ENCODE results near the gene LRP1B. TPM values are rescaled to one million over a fixed set of nuclear protein-coding genes. Genes with fewer than 3 reads are reported as not detected.

The LRP1B gene
- total RNA-seq, 2 donors from 2014 or later = 0.91 to 1.2 TPM

GRCh38 chr2:140892911-140893637, 1237.7 kb downstream of the LRP1B start:
- intact Hi-C loops (cut with DNase I) = no loop called here
- Histone ChIP-seq H3K4me3 (no peak overlapping the region), H3K27me3 (replicated peaks; ENCODE audit: insufficient read depth) (no peaks in the 10 kb centered on the region), H3K4me1 (replicated peaks) (no peaks in the 10 kb centered on the region), H3K27ac (no peak overlapping the region), H3K36me3 (no peaks in the 10 kb centered on the region), H3K9me3 (no peaks in the 10 kb centered on the region)
- 95% methylated on average over 3 of the region's 3 CpGs for WGBS
- TF ChIP-seq POLR2A (IDR thresholded peaks at IDR 0.05) (no peak), POLR2AphosphoS5 (IDR thresholded peaks at IDR 0.05) (no peak), CTCF (IDR thresholded peaks at IDR 0.05) (no peak)
- DNase-seq (ENCODE audit: low spot score) = no peak

GRCh38 chr2:140892436-140892835, 1238.4 kb downstream of the LRP1B start:
- Histone ChIP-seq H3K27ac (no peak overlapping the region), H3K9me3 (no peaks in the 10 kb centered on the region), H3K4me1 (replicated peaks) (no peaks in the 10 kb centered on the region), H3K27me3 (replicated peaks; ENCODE audit: insufficient read depth) (no peaks in the 10 kb centered on the region), H3K4me3 (no peak overlapping the region), H3K36me3 (no peaks in the 10 kb centered on the region)
- WGBS = 96% methylated on average over 5 of the region's 5 CpGs
- TF ChIP-seq POLR2AphosphoS5 (IDR thresholded peaks at IDR 0.05) (no peak), CTCF (IDR thresholded peaks at IDR 0.05) (no peak), POLR2A (IDR thresholded peaks at IDR 0.05) (no peak)
- no peak for DNase-seq (ENCODE audit: low spot score)
- intact Hi-C loops (cut with DNase I) = no loop called here

GRCh38 chr2:140891614-140892212, 1239.1 kb downstream of the LRP1B start:
- WGBS = 73% methylated on average over 1 of the region's 1 CpG
- no peaks in the 10 kb centered on the region for H3K9me3 ChIP-seq
- H3K27ac ChIP-seq = no peak overlapping the region
- H3K4me1 ChIP-seq (replicated peaks) = no peaks in the 10 kb centered on the region
- no peaks in the 10 kb centered on the region for H3K36me3 ChIP-seq
- no peak for DNase-seq (ENCODE audit: low spot score)
- intact Hi-C loops (cut with DNase I) = no loop called here
- no peak for TF ChIP-seq CTCF (IDR thresholded peaks at IDR 0.05)
- no peak for TF ChIP-seq POLR2AphosphoS5 (IDR thresholded peaks at IDR 0.05)
- TF ChIP-seq POLR2A (IDR thresholded peaks at IDR 0.05) = no peak
- no peak overlapping the region for H3K4me3 ChIP-seq
- no peaks in the 10 kb centered on the region for H3K27me3 ChIP-seq (replicated peaks; ENCODE audit: insufficient read depth)

- Histone ChIP-seq H3K27ac (no peak overlapping the region), H3K4me3 (no peak overlapping the region), H3K36me3 (no peaks in the 10 kb centered on the region), H3K9me3 (no peaks in the 10 kb centered on the region), H3K27me3 (replicated peaks; ENCODE audit: insufficient read depth) (no peaks in the 10 kb centered on the region), H3K4me1 (replicated peaks) (no peaks in the 10 kb centered on the region)
- no peak for TF ChIP-seq POLR2A (IDR thresholded peaks at IDR 0.05)
- intact Hi-C loops (cut with DNase I) = no loop called here
- 83% methylated on average over 5 of the region's 5 CpGs for WGBS
- no peak for DNase-seq (ENCODE audit: low spot score)
Measured at GRCh38 chr2:140882671-140883620, 1247.9 kb downstream of the LRP1B start.

- H3K9me3 ChIP-seq = no peaks in the 10 kb centered on the region
- intact Hi-C loops (cut with DNase I) = no loop called here
- TF ChIP-seq CTCF (IDR thresholded peaks at IDR 0.05) (no peak), POLR2A (IDR thresholded peaks at IDR 0.05) (no peak), POLR2AphosphoS5 (IDR thresholded peaks at IDR 0.05) (no peak)
- H3K27me3 ChIP-seq (replicated peaks; ENCODE audit: insufficient read depth) = no peaks in the 10 kb centered on the region
- H3K4me3 ChIP-seq = no peak overlapping the region
- no peaks in the 10 kb centered on the region for H3K36me3 ChIP-seq
- no peak overlapping the region for H3K27ac ChIP-seq
- DNase-seq (ENCODE audit: low spot score) = no peak
- H3K4me1 ChIP-seq (replicated peaks) = no peaks in the 10 kb centered on the region
- WGBS = 58% methylated on average over 1 of the region's 1 CpG
Measured at GRCh38 chr2:140880573-140880972, 1250.2 kb downstream of the LRP1B start.
